Activated naive CD8-positive, alpha-beta T cell treated with anti-CD3 and anti-CD28 coated beads for 36 hours (primary cell): ENCODE data around the gene PAIP2. TPM values are rescaled to one million over a fixed set of nuclear protein-coding genes. Genes with fewer than 3 reads are reported as not detected.
A peak's percentile ranks its signal among the peaks of the same experiment; 100 is the strongest.
"Not testable (repeated sequence)": the region's sequence is repeated elsewhere in the genome, so short reads cannot be mapped to it uniquely, and the experiment has no call there.

Source experiments
- DNase-seq: peaks from one replicate; pipeline ENCODE4 v3.0.0; 2021
- H3K27ac Mint-ChIP-seq: one replicate; pipeline ENCODE4 v1.8.0; 2022; ENCODE audit warnings: mild to moderate bottlenecking, moderate library complexity, mixed read lengths
- H3K27me3 Mint-ChIP-seq: one replicate; pipeline ENCODE4 v1.8.0; 2022; ENCODE audit warnings: mild to moderate bottlenecking, mixed read lengths
- H3K36me3 Mint-ChIP-seq: one replicate; pipeline ENCODE4 v1.8.0; 2021; ENCODE audit warnings: mild to moderate bottlenecking, mixed read lengths
- H3K4me1 Mint-ChIP-seq: one replicate; pipeline ENCODE4 v1.8.0; 2021; ENCODE audit warnings: mixed read lengths
- H3K4me3 Mint-ChIP-seq: one replicate; pipeline ENCODE4 v1.8.0; 2022; ENCODE audit warnings: mild to moderate bottlenecking, moderate library complexity, mixed read lengths
- H3K9me3 Mint-ChIP-seq: one replicate; pipeline ENCODE4 v1.8.0; 2022; ENCODE audit warnings: mixed read lengths
- total RNA-seq, 2 experiments: library from RNA; stranded (reverse); gene quantifications; one replicate each; pipeline ENCODE4 v1.2.3, GENCODE V29; 2021

PAIP2 gene
- total RNA-seq, 2 experiments from 2014 or later = 91.7 to 94.0 TPM

- not testable (repeated sequence) for H3K27ac Mint-ChIP-seq
- H3K4me1 Mint-ChIP-seq = peaks cover 11% of the 10 kb centered on the region
- peaks cover 19% of the 10 kb centered on the region for H3K36me3 Mint-ChIP-seq
These were observed 14.2 kb downstream of the PAIP2 start for GRCh38 chr5:139355900-139356299.

GRCh38 chr5:139358064-139358463 is 16.4 kb downstream of the PAIP2 start:
- Mint-ChIP-seq H3K9me3 (peaks cover 5% of the 10 kb centered on the region), H3K4me3 (no peak overlapping the region)

More at GRCh38 chr5:139355900-139356299, 14.2 kb downstream of the PAIP2 start:
- not testable (repeated sequence) for H3K4me3 Mint-ChIP-seq, DNase-seq, H3K9me3 Mint-ChIP-seq, H3K27me3 Mint-ChIP-seq

GRCh38 chr5:139360384-139360783 is 18.7 kb downstream of the PAIP2 start:
- H3K27me3 Mint-ChIP-seq = no peaks in the 10 kb centered on the region

More at GRCh38 chr5:139358064-139358463, 16.4 kb downstream of the PAIP2 start:
- H3K27ac Mint-ChIP-seq = no peak overlapping the region
- H3K36me3 Mint-ChIP-seq = peaks cover 23% of the 10 kb centered on the region
- DNase-seq = no peak
- peaks cover 11% of the 10 kb centered on the region for H3K4me1 Mint-ChIP-seq
- H3K27me3 Mint-ChIP-seq = no peaks in the 10 kb centered on the region

GRCh38 chr5:139361835-139362429 is 20.3 kb downstream of the PAIP2 start:
- Mint-ChIP-seq H3K4me3 (no peak overlapping the region), H3K4me1 (peaks cover 14% of the 10 kb centered on the region), H3K27ac (no peak overlapping the region), H3K36me3 (peaks cover 18% of the 10 kb centered on the region), H3K9me3 (no peaks in the 10 kb centered on the region), H3K27me3 (no peaks in the 10 kb centered on the region)
- DNase-seq = no peak

More at GRCh38 chr5:139360384-139360783, 18.7 kb downstream of the PAIP2 start:
- Mint-ChIP-seq H3K9me3 (no peaks in the 10 kb centered on the region), H3K4me1 (peaks cover 14% of the 10 kb centered on the region), H3K27ac (no peak overlapping the region), H3K36me3 (peaks cover 23% of the 10 kb centered on the region), H3K4me3 (no peak overlapping the region)
- DNase-seq = no peak

- H3K27me3 Mint-ChIP-seq = no peaks in the 10 kb centered on the region
- no peaks in the 10 kb centered on the region for H3K9me3 Mint-ChIP-seq
- H3K27ac Mint-ChIP-seq = no peak overlapping the region
- peaks cover 18% of the 10 kb centered on the region for H3K36me3 Mint-ChIP-seq
- no peak for DNase-seq
- H3K4me1 Mint-ChIP-seq = peaks cover 10% of the 10 kb centered on the region
- no peak overlapping the region for H3K4me3 Mint-ChIP-seq
These were observed 22.3 kb downstream of the PAIP2 start for GRCh38 chr5:139363937-139364336.

- no peak for DNase-seq
- Mint-ChIP-seq H3K27me3 (no peaks in the 10 kb centered on the region), H3K36me3 (peaks cover 18% of the 10 kb centered on the region), H3K4me1 (peaks cover 10% of the 10 kb centered on the region), H3K9me3 (no peaks in the 10 kb centered on the region), H3K27ac (no peak overlapping the region), H3K4me3 (no peak overlapping the region)
These were observed 22.8 kb downstream of the PAIP2 start for GRCh38 chr5:139364466-139364865.

GRCh38 chr5:139368613-139369012 is 27.0 kb downstream of the PAIP2 start:
- Mint-ChIP-seq H3K9me3 (no peaks in the 10 kb centered on the region), H3K4me1 (peaks cover 14% of the 10 kb centered on the region), H3K27me3 (no peaks in the 10 kb centered on the region), H3K36me3 (peaks cover 8% of the 10 kb centered on the region), H3K4me3 (no peak overlapping the region), H3K27ac (no peak overlapping the region)
- no peak for DNase-seq

- Mint-ChIP-seq H3K9me3 (no peaks in the 10 kb centered on the region), H3K27ac (no peak overlapping the region), H3K4me3 (no peak overlapping the region), H3K36me3 (peaks cover 4% of the 10 kb centered on the region), H3K4me1 (peaks cover 10% of the 10 kb centered on the region), H3K27me3 (no peaks in the 10 kb centered on the region)
- no peak for DNase-seq
These were observed 27.5 kb downstream of the PAIP2 start for GRCh38 chr5:139369181-139369580.

- no peak overlapping the region for H3K4me3 Mint-ChIP-seq
- H3K36me3 Mint-ChIP-seq = peaks cover 1% of the 10 kb centered on the region
- peaks cover 10% of the 10 kb centered on the region for H3K4me1 Mint-ChIP-seq
- no peaks in the 10 kb centered on the region for H3K9me3 Mint-ChIP-seq
- H3K27me3 Mint-ChIP-seq = no peaks in the 10 kb centered on the region
- no peak for DNase-seq
- H3K27ac Mint-ChIP-seq = peak overlapping the region; percentile 35
These were observed 30.1 kb downstream of the PAIP2 start for GRCh38 chr5:139371482-139372435.

- no peaks in the 10 kb centered on the region for H3K9me3 Mint-ChIP-seq
- peaks cover 1% of the 10 kb centered on the region for H3K36me3 Mint-ChIP-seq
- H3K4me1 Mint-ChIP-seq = peaks cover 10% of the 10 kb centered on the region
- no peak overlapping the region for H3K27ac Mint-ChIP-seq
- no peak overlapping the region for H3K4me3 Mint-ChIP-seq
- H3K27me3 Mint-ChIP-seq = no peaks in the 10 kb centered on the region
- DNase-seq = no peak
These were observed 33.3 kb downstream of the PAIP2 start for GRCh38 chr5:139374909-139375308.

GRCh38 chr5:139376364-139376763 is 34.7 kb downstream of the PAIP2 start:
- Mint-ChIP-seq H3K27ac (no peak overlapping the region), H3K9me3 (no peaks in the 10 kb centered on the region), H3K36me3 (no peaks in the 10 kb centered on the region), H3K4me1 (peaks cover 7% of the 10 kb centered on the region), H3K4me3 (no peak overlapping the region), H3K27me3 (no peaks in the 10 kb centered on the region)
- DNase-seq = no peak

- no peak overlapping the region for H3K4me3 Mint-ChIP-seq
- H3K27me3 Mint-ChIP-seq = no peaks in the 10 kb centered on the region
- no peak for DNase-seq
- H3K36me3 Mint-ChIP-seq = no peaks in the 10 kb centered on the region
- H3K4me1 Mint-ChIP-seq = peaks cover under 1% of the 10 kb centered on the region
- H3K27ac Mint-ChIP-seq = no peak overlapping the region
- H3K9me3 Mint-ChIP-seq = no peaks in the 10 kb centered on the region
These were observed 35.6 kb downstream of the PAIP2 start for GRCh38 chr5:139377226-139377625.

- no peaks in the 10 kb centered on the region for H3K27me3 Mint-ChIP-seq
These were observed 36.6 kb downstream of the PAIP2 start for GRCh38 chr5:139378101-139378825.

GRCh38 chr5:139378941-139379361 is 37.3 kb downstream of the PAIP2 start:
- H3K4me1 Mint-ChIP-seq = peaks cover 2% of the 10 kb centered on the region
- DNase-seq = no peak
- H3K27ac Mint-ChIP-seq = no peak overlapping the region
- no peak overlapping the region for H3K4me3 Mint-ChIP-seq
- no peaks in the 10 kb centered on the region for H3K27me3 Mint-ChIP-seq
- H3K9me3 Mint-ChIP-seq = no peaks in the 10 kb centered on the region
- H3K36me3 Mint-ChIP-seq = no peaks in the 10 kb centered on the region

More at GRCh38 chr5:139378101-139378825, 36.6 kb downstream of the PAIP2 start:
- peaks cover 2% of the 10 kb centered on the region for H3K4me1 Mint-ChIP-seq
- no peaks in the 10 kb centered on the region for H3K36me3 Mint-ChIP-seq
- no peak for DNase-seq
- no peak overlapping the region for H3K27ac Mint-ChIP-seq
- H3K9me3 Mint-ChIP-seq = no peaks in the 10 kb centered on the region
- no peak overlapping the region for H3K4me3 Mint-ChIP-seq
